ENCODE results near the gene CAV1.
"Not testable (repeated sequence)": the region's sequence is repeated elsewhere in the genome, so short reads cannot be mapped to it uniquely, and the experiment has no call there.

The CAV1 gene

DNA sequence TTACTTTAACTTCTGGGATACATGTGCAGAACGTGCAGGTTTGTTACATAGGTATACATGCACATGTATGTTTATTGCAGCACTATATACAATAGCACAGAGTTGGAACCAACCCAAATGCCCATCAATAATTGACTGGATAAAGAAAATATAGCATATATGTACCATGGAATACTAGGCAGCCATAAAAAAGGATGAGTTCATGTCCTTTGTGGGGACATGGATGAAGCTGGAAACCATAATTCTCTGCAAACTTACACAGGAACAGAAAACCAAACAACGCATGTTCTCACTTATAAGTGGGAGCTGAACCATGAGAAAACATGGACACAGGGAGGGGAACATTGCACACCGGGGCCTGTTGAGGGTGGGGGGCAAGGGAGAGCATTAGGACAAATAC lies 62.4 kb downstream of the CAV1 start:
- H3K9me3 ChIP-seq (ENCODE audit: control insufficient read depth in 2 of 2, low read length in 2 of 2); H3K36me3 ChIP-seq (ENCODE audit: control insufficient read depth in 2 of 2, insufficient read depth in 2 of 2, low read length in 2 of 2); H3K27me3 ChIP-seq (ENCODE audit: control insufficient read depth in 2 of 2, insufficient read depth in 2 of 2, low read length in 2 of 2); H3K27ac ChIP-seq (ENCODE audit: low read depth in 2 of 2, low read length in 2 of 2); H3K4me1 ChIP-seq (ENCODE audit: control insufficient read depth in 2 of 2, insufficient read depth in 2 of 2, low read length in 2 of 2); H3K9ac ChIP-seq (ENCODE audit: low read depth in 1 of 2, low read length in 2 of 2); H3K4me3 ChIP-seq (ENCODE audit: low read length in 2 of 2): not testable (repeated sequence)

DNA sequence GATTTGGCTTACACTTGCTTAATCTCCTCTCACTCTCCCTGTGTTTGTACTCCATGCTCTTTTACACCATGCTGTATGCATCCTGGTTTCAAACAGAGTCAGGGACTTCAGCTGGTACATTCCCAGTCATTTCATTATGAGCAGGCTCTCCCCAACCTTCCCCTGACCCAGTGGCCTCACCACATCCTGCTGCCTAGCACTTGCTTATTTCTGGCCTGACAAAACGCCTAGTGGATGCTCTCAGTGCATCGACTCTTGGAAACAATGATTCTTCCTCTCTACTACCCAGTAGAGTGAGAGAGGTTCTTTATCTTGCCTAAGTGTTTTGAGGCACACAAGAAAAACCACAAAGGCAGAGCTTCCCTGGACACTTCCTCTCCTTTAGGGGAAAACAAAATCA lies 63.4 kb downstream of the CAV1 start:
- H3K9me3 ChIP-seq (ENCODE audit: control insufficient read depth in 2 of 2, low read length in 2 of 2), result no peaks in the 10 kb centered on the region
- H3K36me3 ChIP-seq (ENCODE audit: control insufficient read depth in 2 of 2, insufficient read depth in 2 of 2, low read length in 2 of 2), result no peaks in the 10 kb centered on the region
- H3K27me3 ChIP-seq (ENCODE audit: control insufficient read depth in 2 of 2, insufficient read depth in 2 of 2, low read length in 2 of 2), result no peaks in the 10 kb centered on the region
- no peak overlapping the region for H3K9ac ChIP-seq (ENCODE audit: low read depth in 1 of 2, low read length in 2 of 2)
- H3K4me1 ChIP-seq (ENCODE audit: control insufficient read depth in 2 of 2, insufficient read depth in 2 of 2, low read length in 2 of 2), result peaks cover 13 to 18% of the 10 kb centered on the region in 2 donors
- no peak overlapping the region for H3K27ac ChIP-seq (ENCODE audit: low read depth in 2 of 2, low read length in 2 of 2)
- H3K4me3 ChIP-seq (ENCODE audit: low read length in 2 of 2), result no peak overlapping the region

DNA sequence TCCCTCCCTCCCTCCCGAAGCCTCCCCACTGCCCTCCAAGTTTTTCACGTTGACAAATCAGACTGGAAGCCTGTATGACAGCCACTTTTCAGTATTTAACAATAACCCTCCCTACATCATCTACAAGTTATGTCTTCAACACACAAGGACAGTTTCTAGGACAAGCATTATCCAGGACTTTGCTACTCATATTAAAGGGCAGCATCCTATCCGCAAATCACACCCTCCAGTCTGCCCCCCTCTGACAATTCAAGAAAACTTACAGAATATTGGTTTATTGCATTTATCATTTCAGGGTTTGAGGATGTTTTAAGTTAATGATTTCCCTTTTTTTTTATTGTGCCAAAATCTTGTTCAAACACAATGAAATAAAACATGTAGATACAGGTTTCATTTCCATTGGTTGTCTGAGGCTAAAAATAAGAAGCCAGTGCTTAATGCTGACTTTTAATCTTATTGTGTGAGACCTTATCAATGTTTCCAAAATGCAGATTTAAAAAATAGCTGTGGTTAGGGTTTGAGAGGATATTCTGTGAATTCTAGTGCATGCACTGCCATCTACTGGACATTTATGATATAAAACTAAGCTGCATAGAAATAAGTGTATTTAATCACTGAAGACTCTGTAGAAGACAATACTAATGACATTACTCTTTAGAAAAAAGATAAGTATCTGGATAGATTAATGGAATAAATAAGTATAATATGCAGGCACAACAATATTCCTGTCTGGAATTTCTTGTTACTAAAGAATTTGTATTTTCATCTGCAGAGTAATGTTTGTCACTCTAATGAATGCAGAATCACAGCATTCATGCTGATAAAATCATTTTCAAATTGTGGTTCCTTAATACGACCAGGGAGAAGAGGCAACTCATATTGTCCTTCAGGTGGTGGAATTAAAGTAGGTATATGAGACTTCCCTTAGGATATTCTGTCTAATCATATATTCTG lies 64.1 kb downstream of the CAV1 start:
- Histone ChIP-seq H3K9me3 (ENCODE audit: control insufficient read depth in 2 of 2, low read length in 2 of 2) (no peaks in the 10 kb centered on the region), H3K4me1 (ENCODE audit: control insufficient read depth in 2 of 2, insufficient read depth in 2 of 2, low read length in 2 of 2) (peaks cover 13 to 18% of the 10 kb centered on the region in 2 donors), H3K27me3 (ENCODE audit: control insufficient read depth in 2 of 2, insufficient read depth in 2 of 2, low read length in 2 of 2) (no peaks in the 10 kb centered on the region), H3K36me3 (ENCODE audit: control insufficient read depth in 2 of 2, insufficient read depth in 2 of 2, low read length in 2 of 2) (no peaks in the 10 kb centered on the region), H3K4me3 (ENCODE audit: low read length in 2 of 2) (no peak overlapping the region), H3K9ac (ENCODE audit: low read depth in 1 of 2, low read length in 2 of 2) (no peak overlapping the region), H3K27ac (ENCODE audit: low read depth in 2 of 2, low read length in 2 of 2) (no peak overlapping the region)

DNA sequence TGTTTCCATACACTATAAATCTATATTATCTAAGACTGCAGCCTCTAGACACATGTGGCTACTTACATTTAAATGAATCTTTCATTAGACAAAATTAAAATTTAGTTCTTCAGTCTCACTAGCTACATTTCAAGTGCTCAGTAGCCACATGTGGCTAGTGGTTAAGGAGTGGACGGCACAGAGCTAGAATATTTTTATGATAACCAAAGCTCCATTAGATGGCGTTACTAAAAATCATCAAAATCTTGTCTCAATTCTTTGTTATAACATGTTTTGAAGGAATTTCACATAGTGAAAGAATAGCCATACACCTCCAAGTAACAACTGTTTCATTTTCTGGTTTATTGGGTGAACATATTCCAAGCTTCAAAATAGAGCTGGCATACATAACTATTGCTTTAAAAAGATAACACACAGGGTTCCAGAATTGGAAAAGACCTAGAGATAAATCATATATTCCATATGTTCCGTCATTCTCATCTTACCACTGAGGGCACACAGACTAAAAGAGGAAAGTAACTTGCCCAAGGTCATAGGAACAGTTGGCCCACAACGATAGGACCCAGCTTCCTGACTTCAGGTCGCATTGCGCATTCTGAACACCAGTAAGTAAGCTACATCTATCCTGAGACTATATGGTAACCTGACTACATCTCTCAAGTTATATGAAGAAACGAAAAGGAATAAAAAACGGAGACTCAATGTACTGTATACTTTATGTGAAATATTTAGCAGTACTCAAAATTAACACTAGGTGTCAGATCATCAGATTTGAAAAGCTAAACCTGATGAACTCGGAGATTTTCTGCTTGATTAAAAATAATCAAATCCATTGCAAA lies 66.6 kb downstream of the CAV1 start:
- no peaks in the 10 kb centered on the region for H3K9me3 ChIP-seq (ENCODE audit: control insufficient read depth in 2 of 2, low read length in 2 of 2)
- no peaks in the 10 kb centered on the region for H3K27me3 ChIP-seq (ENCODE audit: control insufficient read depth in 2 of 2, insufficient read depth in 2 of 2, low read length in 2 of 2)
- no peak overlapping the region for H3K4me3 ChIP-seq (ENCODE audit: low read length in 2 of 2)
- H3K27ac ChIP-seq (ENCODE audit: low read depth in 2 of 2, low read length in 2 of 2), result no peak overlapping the region
- peaks cover 10 to 14% of the 10 kb centered on the region in 2 donors for H3K4me1 ChIP-seq (ENCODE audit: control insufficient read depth in 2 of 2, insufficient read depth in 2 of 2, low read length in 2 of 2)
- no peak overlapping the region for H3K9ac ChIP-seq (ENCODE audit: low read depth in 1 of 2, low read length in 2 of 2)
- no peaks in the 10 kb centered on the region for H3K36me3 ChIP-seq (ENCODE audit: control insufficient read depth in 2 of 2, insufficient read depth in 2 of 2, low read length in 2 of 2)

DNA sequence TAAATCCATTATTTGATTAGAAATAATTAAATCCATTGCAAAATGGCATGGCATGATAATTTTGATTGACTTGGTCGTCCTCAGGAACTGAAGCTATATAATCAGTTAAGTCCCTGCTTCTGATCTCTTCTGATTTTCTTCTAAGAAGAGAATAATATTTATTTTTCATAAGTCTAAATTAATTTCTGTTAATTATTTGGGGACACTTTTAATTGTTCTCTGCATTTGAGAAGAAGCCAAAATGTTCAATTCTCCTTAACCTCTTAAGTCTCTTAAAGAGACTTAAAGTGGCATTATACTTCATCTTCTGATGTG lies 67.2 kb downstream of the CAV1 start:
- H3K4me1 ChIP-seq (ENCODE audit: control insufficient read depth in 2 of 2, insufficient read depth in 2 of 2, low read length in 2 of 2), result peaks cover 10 to 14% of the 10 kb centered on the region in 2 donors
- H3K27me3 ChIP-seq (ENCODE audit: control insufficient read depth in 2 of 2, insufficient read depth in 2 of 2, low read length in 2 of 2), result no peaks in the 10 kb centered on the region
- H3K9ac ChIP-seq (ENCODE audit: low read depth in 1 of 2, low read length in 2 of 2), result peak overlapping the region in 1 of 2 donors; percentile 44
- no peaks in the 10 kb centered on the region for H3K9me3 ChIP-seq (ENCODE audit: control insufficient read depth in 2 of 2, low read length in 2 of 2)
- peak overlapping the region in 1 of 2 donors; percentile 33 for H3K27ac ChIP-seq (ENCODE audit: low read depth in 2 of 2, low read length in 2 of 2)
- no peaks in the 10 kb centered on the region for H3K36me3 ChIP-seq (ENCODE audit: control insufficient read depth in 2 of 2, insufficient read depth in 2 of 2, low read length in 2 of 2)
- peak overlapping the region; percentile 46 to 62 for H3K4me3 ChIP-seq (ENCODE audit: low read length in 2 of 2)

DNA sequence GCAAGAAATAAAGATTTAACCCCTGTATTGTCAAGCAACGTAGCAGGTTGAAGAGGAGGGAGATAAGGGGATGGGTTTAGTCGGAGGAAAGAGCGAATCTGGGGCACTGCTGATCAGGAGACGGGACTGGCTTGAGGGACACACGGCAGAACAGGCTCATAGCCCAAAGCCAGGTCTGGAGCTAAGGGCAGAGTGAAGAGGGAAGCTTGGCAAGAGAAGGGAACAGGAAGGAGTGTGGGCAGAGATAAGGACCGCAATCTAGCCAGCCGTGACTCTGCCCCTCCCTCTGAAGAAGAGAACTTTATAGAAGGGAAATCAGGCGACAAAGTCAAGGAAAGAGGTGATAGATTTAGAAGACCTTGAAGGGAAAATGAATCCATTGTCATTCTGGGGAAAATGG lies 67.6 kb downstream of the CAV1 start:
- H3K9me3 ChIP-seq (ENCODE audit: control insufficient read depth in 2 of 2, low read length in 2 of 2), result no peaks in the 10 kb centered on the region
- H3K27ac ChIP-seq (ENCODE audit: low read depth in 2 of 2, low read length in 2 of 2), result peak overlapping the region; percentile 33 to 41
- no peaks in the 10 kb centered on the region for H3K27me3 ChIP-seq (ENCODE audit: control insufficient read depth in 2 of 2, insufficient read depth in 2 of 2, low read length in 2 of 2)
- H3K4me3 ChIP-seq (ENCODE audit: low read length in 2 of 2), result peak overlapping the region; percentile 46 to 62
- H3K4me1 ChIP-seq (ENCODE audit: control insufficient read depth in 2 of 2, insufficient read depth in 2 of 2, low read length in 2 of 2), result peaks cover 10 to 14% of the 10 kb centered on the region in 2 donors
- H3K9ac ChIP-seq (ENCODE audit: low read depth in 1 of 2, low read length in 2 of 2), result peak overlapping the region in 1 of 2 donors; percentile 44
- H3K36me3 ChIP-seq (ENCODE audit: control insufficient read depth in 2 of 2, insufficient read depth in 2 of 2, low read length in 2 of 2), result no peaks in the 10 kb centered on the region

DNA sequence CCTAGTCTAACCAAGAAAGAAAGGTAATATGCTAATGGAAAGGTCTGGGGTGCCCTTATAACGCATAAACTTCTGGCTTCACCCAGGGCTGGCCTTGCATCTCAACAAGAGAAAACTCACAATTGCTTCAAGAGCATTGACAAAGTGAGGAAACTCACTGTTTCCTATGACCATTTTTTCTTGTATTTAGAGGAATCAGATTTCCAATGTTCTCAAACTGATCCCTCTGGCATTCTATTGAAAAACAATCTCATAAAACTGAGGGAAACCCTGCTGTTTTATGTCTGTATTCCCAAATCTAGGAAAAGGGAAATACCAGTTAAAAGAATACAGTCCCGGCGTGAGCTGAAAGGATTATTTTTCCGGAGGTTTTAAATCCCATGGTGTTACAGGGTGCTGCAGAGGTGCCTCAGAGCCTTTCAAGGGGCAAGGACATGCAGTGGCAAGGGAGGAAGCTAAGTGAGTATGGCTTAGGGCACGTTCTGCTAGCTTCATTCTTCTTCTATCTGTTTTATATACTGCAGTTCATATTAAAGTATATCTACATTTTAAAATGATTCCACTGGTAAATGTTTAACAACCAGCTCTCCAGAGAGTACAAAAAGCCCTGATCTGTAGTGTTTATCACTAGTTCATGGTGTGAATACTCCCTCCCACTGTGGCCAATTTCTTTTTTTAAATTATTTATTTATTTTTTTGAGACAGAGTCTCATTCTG lies 68.7 kb downstream of the CAV1 start:
- H3K27ac ChIP-seq (ENCODE audit: low read depth in 2 of 2, low read length in 2 of 2), result no peak overlapping the region

DNA sequence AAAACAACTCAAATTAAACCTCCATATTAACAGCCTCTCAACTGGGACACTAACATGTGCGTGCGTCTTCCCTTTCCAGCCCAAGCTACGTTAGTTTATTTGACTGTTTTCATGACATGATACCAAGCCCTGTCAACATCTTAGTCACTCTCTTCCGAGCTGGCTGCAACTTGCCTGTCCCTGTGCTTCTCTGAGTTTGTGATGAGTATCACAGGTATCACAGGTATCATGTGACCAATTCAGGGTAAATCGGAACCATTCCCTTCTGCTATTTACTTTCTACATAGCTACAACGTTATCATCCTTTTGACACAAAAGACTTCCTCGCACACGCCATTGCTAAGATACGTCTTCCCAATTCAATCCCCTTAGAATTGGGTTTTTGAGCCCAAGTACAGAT lies 70.2 kb downstream of the CAV1 start:
- Histone ChIP-seq H3K9ac (ENCODE audit: low read depth in 1 of 2, low read length in 2 of 2) (no peak overlapping the region), H3K9me3 (ENCODE audit: control insufficient read depth in 2 of 2, low read length in 2 of 2) (no peaks in the 10 kb centered on the region), H3K36me3 (ENCODE audit: control insufficient read depth in 2 of 2, insufficient read depth in 2 of 2, low read length in 2 of 2) (no peaks in the 10 kb centered on the region), H3K4me3 (ENCODE audit: low read length in 2 of 2) (no peak overlapping the region), H3K4me1 (ENCODE audit: control insufficient read depth in 2 of 2, insufficient read depth in 2 of 2, low read length in 2 of 2) (peaks cover 10 to 14% of the 10 kb centered on the region in 2 donors), H3K27me3 (ENCODE audit: control insufficient read depth in 2 of 2, insufficient read depth in 2 of 2, low read length in 2 of 2) (no peaks in the 10 kb centered on the region), H3K27ac (ENCODE audit: low read depth in 2 of 2, low read length in 2 of 2) (no peak overlapping the region)

More for the DNA sequence above, 68.7 kb downstream of the CAV1 start:
- Histone ChIP-seq H3K4me1 (ENCODE audit: control insufficient read depth in 2 of 2, insufficient read depth in 2 of 2, low read length in 2 of 2) (peaks cover 10 to 14% of the 10 kb centered on the region in 2 donors), H3K27me3 (ENCODE audit: control insufficient read depth in 2 of 2, insufficient read depth in 2 of 2, low read length in 2 of 2) (no peaks in the 10 kb centered on the region), H3K9me3 (ENCODE audit: control insufficient read depth in 2 of 2, low read length in 2 of 2) (no peaks in the 10 kb centered on the region), H3K9ac (ENCODE audit: low read depth in 1 of 2, low read length in 2 of 2) (no peak overlapping the region), H3K4me3 (ENCODE audit: low read length in 2 of 2) (no peak overlapping the region), H3K36me3 (ENCODE audit: control insufficient read depth in 2 of 2, insufficient read depth in 2 of 2, low read length in 2 of 2) (no peaks in the 10 kb centered on the region)

DNA sequence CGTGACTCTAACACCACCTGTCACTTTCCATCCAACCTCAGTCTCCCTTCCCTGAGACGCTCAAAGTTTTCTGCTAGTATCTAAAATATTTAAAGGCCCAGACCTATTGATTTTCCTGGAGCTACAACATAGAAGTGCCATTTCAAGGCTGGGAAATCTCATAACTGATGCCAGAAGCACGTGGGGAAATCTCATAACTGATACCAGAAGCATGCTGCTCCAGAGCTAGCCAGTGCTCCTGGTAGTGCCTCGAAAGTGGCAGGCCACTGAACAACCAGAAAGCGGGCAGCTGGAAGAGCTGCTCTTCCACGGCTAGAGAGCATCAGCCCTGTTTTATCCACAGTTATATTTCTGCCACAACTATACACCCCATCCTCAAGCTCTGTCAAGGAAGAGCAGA lies 72.5 kb downstream of the CAV1 start:
- Histone ChIP-seq H3K4me1 (ENCODE audit: control insufficient read depth in 2 of 2, insufficient read depth in 2 of 2, low read length in 2 of 2) (peaks cover 6 to 9% of the 10 kb centered on the region in 2 donors), H3K4me3 (ENCODE audit: low read length in 2 of 2) (no peak overlapping the region), H3K36me3 (ENCODE audit: control insufficient read depth in 2 of 2, insufficient read depth in 2 of 2, low read length in 2 of 2) (no peaks in the 10 kb centered on the region), H3K9ac (ENCODE audit: low read depth in 1 of 2, low read length in 2 of 2) (no peak overlapping the region), H3K27me3 (ENCODE audit: control insufficient read depth in 2 of 2, insufficient read depth in 2 of 2, low read length in 2 of 2) (no peaks in the 10 kb centered on the region), H3K27ac (ENCODE audit: low read depth in 2 of 2, low read length in 2 of 2) (no peak overlapping the region), H3K9me3 (ENCODE audit: control insufficient read depth in 2 of 2, low read length in 2 of 2) (no peaks in the 10 kb centered on the region)

Measured in mucosa of rectum (tissue), 2 donors.